IMR-90 (cell line): ENCODE data around the gene ERRFI1.

ENCODE experiments used
- POLR2A ChIP-seq: IDR thresholded peaks from 2 replicates; pipeline ENCODE4 v1.6.1; 2012; ENCODE audit warnings: mild to moderate bottlenecking, low read depth, low read length
- RAD21 ChIP-seq: IDR thresholded peaks from 2 replicates; pipeline ENCODE4 v1.6.1; 2012; ENCODE audit warnings: low read length, improper control_type of control experiment
- RFX5 ChIP-seq: IDR thresholded peaks from 2 replicates; pipeline ENCODE4 v1.8.0; 2012; ENCODE audit warnings: low read depth, mild to moderate bottlenecking, low read length, moderate library complexity
- TF ChIP-seq, protein P1 (sequence below): conservative IDR thresholded peaks from 2 replicates; pipeline ENCODE4 v1.5.1; 2012; ENCODE audit warnings: mild to moderate bottlenecking, low read depth, low read length, improper control_type of control experiment
- TF ChIP-seq, protein P2 (sequence below): fragments of 150-350 bp; IDR thresholded peaks from 2 replicates; pipeline ENCODE4 v1.6.1; 2016; ENCODE audit warnings: low read depth, mild to moderate bottlenecking, low read length, moderate library complexity, borderline replicate concordance

DNA sequence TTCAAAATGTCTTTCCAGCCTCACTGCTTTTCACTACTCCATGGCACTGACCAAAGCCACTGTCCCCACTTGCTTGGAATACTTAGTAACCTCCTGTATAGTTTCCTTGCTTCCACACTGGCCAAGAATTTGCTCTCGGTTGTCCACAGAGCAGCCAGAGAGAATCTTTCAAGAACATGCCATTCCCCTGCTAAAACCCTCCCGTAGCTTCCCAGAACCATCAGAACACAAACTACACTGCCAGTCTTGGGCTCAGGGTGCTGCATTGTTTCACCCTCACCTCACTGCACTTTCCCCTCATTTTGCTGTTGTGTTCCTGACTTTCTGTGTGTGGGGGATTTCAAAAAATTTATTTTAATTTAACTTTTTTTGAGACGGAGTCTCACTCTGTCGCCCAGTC, 25.5 kb upstream of the ERRFI1 start:
- TF ChIP-seq, protein P1, sequence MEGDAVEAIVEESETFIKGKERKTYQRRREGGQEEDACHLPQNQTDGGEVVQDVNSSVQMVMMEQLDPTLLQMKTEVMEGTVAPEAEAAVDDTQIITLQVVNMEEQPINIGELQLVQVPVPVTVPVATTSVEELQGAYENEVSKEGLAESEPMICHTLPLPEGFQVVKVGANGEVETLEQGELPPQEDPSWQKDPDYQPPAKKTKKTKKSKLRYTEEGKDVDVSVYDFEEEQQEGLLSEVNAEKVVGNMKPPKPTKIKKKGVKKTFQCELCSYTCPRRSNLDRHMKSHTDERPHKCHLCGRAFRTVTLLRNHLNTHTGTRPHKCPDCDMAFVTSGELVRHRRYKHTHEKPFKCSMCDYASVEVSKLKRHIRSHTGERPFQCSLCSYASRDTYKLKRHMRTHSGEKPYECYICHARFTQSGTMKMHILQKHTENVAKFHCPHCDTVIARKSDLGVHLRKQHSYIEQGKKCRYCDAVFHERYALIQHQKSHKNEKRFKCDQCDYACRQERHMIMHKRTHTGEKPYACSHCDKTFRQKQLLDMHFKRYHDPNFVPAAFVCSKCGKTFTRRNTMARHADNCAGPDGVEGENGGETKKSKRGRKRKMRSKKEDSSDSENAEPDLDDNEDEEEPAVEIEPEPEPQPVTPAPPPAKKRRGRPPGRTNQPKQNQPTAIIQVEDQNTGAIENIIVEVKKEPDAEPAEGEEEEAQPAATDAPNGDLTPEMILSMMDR = no peak
- TF ChIP-seq RFX5 (no peak), POLR2A (no peak), RAD21 (no peak)
- TF ChIP-seq, protein P2, sequence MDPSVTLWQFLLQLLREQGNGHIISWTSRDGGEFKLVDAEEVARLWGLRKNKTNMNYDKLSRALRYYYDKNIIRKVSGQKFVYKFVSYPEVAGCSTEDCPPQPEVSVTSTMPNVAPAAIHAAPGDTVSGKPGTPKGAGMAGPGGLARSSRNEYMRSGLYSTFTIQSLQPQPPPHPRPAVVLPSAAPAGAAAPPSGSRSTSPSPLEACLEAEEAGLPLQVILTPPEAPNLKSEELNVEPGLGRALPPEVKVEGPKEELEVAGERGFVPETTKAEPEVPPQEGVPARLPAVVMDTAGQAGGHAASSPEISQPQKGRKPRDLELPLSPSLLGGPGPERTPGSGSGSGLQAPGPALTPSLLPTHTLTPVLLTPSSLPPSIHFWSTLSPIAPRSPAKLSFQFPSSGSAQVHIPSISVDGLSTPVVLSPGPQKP = no peak
